Astrocyte of the cerebellum (primary cell): ENCODE measurements around the gene YKT6.

Source experiments
- DNase-seq: peaks from one replicate; pipeline ENCODE4 v3.0.0-alpha.2; 2011; ENCODE audit warnings: low read depth
- H3K4me3 ChIP-seq: 2 replicates; pipeline ENCODE4 v1.5.1; 2011; ENCODE audit warnings: mild to moderate bottlenecking, low read depth, low read length, moderate library complexity
- in situ Hi-C: cut with HindIII; loops from 2 replicates; pipeline ENCODE4 v1.10.0; 2017; ENCODE audit warnings: low sequenced_read_pairs
- TF ChIP-seq, protein P1 (sequence below): IDR thresholded peaks from 2 replicates; pipeline ENCODE4 v1.5.1; 2012; ENCODE audit warnings: low read length, low read depth, moderate library complexity, mild to moderate bottlenecking; ENCODE audit errors: missing control alignments

Gene YKT6

GRCh38 chr7:44156453-44157010 is 44.2 kb upstream of the YKT6 start:
- DNase-seq = no peak
- TF ChIP-seq, protein P1, sequence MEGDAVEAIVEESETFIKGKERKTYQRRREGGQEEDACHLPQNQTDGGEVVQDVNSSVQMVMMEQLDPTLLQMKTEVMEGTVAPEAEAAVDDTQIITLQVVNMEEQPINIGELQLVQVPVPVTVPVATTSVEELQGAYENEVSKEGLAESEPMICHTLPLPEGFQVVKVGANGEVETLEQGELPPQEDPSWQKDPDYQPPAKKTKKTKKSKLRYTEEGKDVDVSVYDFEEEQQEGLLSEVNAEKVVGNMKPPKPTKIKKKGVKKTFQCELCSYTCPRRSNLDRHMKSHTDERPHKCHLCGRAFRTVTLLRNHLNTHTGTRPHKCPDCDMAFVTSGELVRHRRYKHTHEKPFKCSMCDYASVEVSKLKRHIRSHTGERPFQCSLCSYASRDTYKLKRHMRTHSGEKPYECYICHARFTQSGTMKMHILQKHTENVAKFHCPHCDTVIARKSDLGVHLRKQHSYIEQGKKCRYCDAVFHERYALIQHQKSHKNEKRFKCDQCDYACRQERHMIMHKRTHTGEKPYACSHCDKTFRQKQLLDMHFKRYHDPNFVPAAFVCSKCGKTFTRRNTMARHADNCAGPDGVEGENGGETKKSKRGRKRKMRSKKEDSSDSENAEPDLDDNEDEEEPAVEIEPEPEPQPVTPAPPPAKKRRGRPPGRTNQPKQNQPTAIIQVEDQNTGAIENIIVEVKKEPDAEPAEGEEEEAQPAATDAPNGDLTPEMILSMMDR = no peak
- in situ Hi-C loops = loop anchor here (5.0 kb wide), 1 partner anchor 56 kb away; no protein-coding TSS in a partner anchor
- H3K4me3 ChIP-seq = no peak overlapping the region

- TF ChIP-seq, protein P1 = no peak
- H3K4me3 ChIP-seq = no peak overlapping the region
- DNase-seq = no peak
- in situ Hi-C loops = loop anchor here (5.0 kb wide), 1 partner anchor 55 kb away; no protein-coding TSS in a partner anchor
These were observed 43.4 kb upstream of the YKT6 start for GRCh38 chr7:44157116-44158080.

GRCh38 chr7:44158096-44158872 is 42.5 kb upstream of the YKT6 start:
- in situ Hi-C loops = loop anchor here (5.0 kb wide), 1 partner anchor 54 kb away; no protein-coding TSS in a partner anchor
- no peak overlapping the region for H3K4me3 ChIP-seq
- DNase-seq = no peak
- TF ChIP-seq, protein P1 = no peak

- TF ChIP-seq, protein P1 = no peak
- no peak overlapping the region for H3K4me3 ChIP-seq
- no peak for DNase-seq
- in situ Hi-C loops = loop anchor here (5.0 kb wide), 1 partner anchor 53 kb away; no protein-coding TSS in a partner anchor
These were observed 41.7 kb upstream of the YKT6 start for GRCh38 chr7:44158873-44159631.

- H3K4me3 ChIP-seq = no peak overlapping the region
- TF ChIP-seq, protein P1 = no peak
- in situ Hi-C loops = loop anchor here (5.0 kb wide), 1 partner anchor 52 kb away; no protein-coding TSS in a partner anchor
- DNase-seq = no peak
These were observed 40.8 kb upstream of the YKT6 start for GRCh38 chr7:44159824-44160630.
